GM12875 (cell line): ENCODE data around the gene PAX2.

Source experiments
- H3K4me3 ChIP-seq: one replicate; pipeline ENCODE4 v1.5.1; 2011; ENCODE audit warnings: low read depth, low read length, control low read depth
- TF ChIP-seq, protein P1 (sequence below): IDR thresholded peaks from 2 replicates; pipeline ENCODE4 v1.5.1; 2011; ENCODE audit warnings: low read depth, mild to moderate bottlenecking, control low read depth, inconsistent platforms, low read length, moderate library complexity, borderline replicate concordance; ENCODE audit not compliant: insufficient read depth

The PAX2 gene

DNA sequence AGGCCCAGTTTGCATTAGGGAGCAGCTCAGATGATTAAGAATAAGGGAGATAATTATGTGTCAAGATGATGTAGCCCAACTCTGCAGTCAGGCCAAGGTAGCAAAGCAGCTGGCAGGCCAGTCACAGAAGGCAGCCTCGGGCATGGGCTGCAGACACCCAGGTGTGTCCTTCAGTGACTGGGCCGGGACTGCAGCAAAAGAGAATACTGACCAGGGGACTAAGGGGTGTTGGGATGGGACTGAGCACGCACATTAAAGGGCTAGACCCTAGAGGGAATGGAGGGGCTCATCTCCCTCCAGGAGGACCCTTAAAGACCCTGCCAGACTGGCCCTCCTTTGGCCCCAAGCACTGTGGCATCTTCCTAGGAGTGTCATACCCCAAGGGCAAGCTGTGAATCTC, 38.7 kb downstream of the PAX2 start:
- no peak overlapping the region for H3K4me3 ChIP-seq
- TF ChIP-seq, protein P1, sequence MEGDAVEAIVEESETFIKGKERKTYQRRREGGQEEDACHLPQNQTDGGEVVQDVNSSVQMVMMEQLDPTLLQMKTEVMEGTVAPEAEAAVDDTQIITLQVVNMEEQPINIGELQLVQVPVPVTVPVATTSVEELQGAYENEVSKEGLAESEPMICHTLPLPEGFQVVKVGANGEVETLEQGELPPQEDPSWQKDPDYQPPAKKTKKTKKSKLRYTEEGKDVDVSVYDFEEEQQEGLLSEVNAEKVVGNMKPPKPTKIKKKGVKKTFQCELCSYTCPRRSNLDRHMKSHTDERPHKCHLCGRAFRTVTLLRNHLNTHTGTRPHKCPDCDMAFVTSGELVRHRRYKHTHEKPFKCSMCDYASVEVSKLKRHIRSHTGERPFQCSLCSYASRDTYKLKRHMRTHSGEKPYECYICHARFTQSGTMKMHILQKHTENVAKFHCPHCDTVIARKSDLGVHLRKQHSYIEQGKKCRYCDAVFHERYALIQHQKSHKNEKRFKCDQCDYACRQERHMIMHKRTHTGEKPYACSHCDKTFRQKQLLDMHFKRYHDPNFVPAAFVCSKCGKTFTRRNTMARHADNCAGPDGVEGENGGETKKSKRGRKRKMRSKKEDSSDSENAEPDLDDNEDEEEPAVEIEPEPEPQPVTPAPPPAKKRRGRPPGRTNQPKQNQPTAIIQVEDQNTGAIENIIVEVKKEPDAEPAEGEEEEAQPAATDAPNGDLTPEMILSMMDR: no peak

DNA sequence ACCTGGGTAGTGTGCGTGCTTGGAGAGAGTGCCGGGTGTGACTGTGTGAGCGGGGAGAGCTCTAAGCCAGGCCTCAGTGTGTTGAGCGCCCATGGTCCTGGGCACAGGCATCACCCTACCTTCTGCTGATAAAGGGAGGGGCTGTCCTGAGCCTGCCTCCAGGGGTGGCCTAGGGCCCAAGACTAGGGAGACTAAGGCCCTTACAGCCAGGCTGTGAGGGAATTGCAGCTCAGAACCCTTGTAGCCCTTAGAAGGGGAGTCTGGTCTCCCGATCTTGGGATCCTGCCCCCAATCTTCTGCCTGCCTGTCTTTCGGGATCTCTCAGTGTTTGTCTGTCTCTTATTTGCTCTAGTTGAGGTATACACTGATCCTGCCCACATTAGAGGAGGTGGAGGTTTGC, 41.2 kb downstream of the PAX2 start:
- H3K4me3 ChIP-seq: no peak overlapping the region
- TF ChIP-seq, protein P1: no peak

DNA sequence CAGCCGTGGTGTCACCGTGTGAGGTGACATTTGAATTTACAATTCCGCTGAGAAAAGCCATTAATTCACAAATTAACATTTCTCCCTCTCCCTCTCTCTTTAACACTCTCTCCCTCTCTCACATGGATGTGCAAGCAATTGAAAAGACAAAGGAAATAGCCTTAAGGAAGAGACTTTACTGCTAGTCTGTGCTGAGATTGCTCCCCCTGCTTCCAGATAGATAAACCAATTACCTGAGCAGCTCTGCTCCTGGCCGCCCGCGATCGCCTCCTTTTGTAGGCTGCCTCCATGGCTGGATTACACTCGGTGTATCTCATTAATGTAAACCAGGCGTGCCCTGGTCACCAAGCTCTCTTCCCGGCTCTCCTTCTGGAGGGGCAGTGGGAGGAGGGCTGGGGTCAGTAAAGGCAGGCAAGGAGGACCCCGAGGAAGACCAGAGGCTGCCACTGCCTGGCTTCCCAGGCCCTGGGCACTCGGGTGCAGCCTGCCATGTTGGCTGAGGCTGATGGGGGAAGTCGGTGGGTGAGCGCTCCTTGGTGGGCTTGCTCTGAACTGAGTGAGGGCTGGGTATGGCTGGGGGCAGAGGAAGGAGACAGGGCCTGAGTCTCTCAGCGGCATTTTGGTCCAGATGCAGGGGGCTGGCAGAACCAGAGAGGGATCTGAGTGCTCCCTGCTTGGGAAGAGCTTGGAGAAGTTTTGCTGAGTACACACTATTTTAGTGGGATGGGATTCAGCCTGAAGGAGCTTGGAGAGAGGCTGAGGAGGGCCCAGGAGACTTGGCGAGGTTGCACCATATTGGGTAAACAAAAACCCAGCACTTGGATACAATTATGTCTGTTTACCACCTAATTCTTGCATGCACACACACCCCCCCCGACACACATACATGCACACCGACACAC, 42.9 kb downstream of the PAX2 start:
- TF ChIP-seq, protein P1: no peak
- no peak overlapping the region for H3K4me3 ChIP-seq

DNA sequence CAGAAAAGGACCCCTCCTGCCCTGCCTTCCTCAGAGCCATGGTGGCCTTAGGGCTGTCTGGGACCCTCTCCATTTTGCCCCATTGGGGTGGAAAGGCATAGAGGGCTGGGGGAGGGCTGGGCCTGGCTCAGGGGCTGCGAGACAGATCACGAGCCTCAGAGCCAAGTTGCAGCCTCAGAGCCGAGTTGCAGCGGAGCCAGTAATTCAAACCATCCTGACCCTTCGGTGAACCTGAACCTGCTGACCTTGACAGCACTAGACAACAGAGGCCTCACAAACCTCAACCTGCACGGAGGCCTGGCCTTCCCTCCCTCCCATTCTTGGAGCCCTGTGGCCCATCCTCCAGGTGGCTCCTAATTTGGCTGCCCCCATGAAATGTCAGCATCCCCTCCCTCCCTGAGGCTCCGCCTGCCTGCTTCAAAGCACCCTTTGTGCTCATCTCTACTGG, 45.4 kb downstream of the PAX2 start:
- TF ChIP-seq, protein P1: no peak

DNA sequence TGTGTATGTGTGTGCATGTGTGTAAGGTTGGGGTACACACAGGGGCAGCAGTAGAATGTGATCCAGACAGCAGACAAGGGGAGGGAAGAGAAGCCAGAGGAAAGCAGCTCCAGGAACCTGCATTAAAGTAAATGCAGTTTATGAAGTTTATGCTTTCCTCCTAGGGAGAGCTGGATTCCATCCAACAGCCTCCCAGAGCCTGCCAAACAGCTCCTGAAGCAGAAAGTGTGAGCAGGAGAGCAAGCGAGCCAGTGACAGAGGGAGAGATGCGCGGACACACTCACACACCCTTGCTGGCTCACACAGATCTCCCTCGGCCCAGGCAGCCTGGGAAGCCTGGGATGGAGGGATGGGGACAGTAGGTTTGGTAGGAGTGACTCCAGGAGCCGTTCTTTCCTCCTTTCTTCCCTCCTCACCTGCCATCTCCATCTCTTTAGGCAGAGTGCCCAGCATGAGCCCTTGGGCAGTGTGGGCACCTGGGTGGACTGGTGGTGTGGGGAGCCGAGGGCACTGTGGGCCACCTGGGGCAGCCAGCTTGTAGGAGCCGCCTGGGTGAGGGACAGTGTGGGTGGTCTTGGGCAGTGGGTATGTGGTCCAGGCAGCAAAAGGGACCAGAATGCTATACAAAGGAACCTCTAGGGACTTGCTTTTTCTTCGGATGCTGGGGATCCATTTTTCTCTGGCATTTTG, 46.1 kb downstream of the PAX2 start:
- no peak overlapping the region for H3K4me3 ChIP-seq
- TF ChIP-seq, protein P1: no peak

More for the DNA sequence above, 45.4 kb downstream of the PAX2 start:
- no peak overlapping the region for H3K4me3 ChIP-seq

DNA sequence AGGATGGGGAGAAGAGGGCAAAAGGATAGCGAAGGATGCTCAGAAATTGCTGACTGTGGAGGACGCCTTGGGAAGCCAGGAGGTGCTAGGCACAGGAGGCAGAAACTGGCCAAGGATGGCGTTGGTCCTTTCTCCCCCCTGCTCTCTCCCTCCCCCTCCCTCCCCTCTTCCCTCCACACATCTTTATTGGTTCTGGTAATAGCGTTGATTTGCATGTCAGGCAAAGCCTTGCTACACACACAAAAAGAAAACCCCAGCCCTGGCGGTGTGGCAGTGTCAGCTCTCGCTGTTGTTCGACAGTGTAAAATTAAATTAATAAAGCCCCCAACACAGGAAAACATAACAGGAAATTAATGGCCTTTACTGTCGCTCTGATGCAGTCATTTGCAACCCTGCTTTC, 47.2 kb downstream of the PAX2 start:
- TF ChIP-seq, protein P1: no peak
- no peak overlapping the region for H3K4me3 ChIP-seq
